GM23248 (cell line): Measurements from ENCODE around the gene ST3GAL6. TPM values are rescaled to one million over a fixed set of nuclear protein-coding genes. Genes with fewer than 3 reads are reported as not detected.

Source experiments
- DNase-seq: peaks from one replicate; pipeline ENCODE4 v3.0.0-alpha.2; 2015
- H2AFZ ChIP-seq: fragments of 200-600 bp; sonication (generic); 2 replicates; pipeline ENCODE4 v1.6.1; 2016; ENCODE audit warnings: antibody characterized with exemption
- H3F3A ChIP-seq: fragments of 200-600 bp; sonication (generic); 2 replicates; pipeline ENCODE4 v1.6.1; 2016; ENCODE audit warnings: mild to moderate bottlenecking, antibody characterized with exemption, mixed run types; ENCODE audit not compliant: insufficient read depth
- H3K27ac ChIP-seq: fragments of 200-600 bp; sonication (generic); 2 replicates; pipeline ENCODE4 v1.5.1; 2016; ENCODE audit warnings: mild to moderate bottlenecking
- H3K27me3 ChIP-seq: fragments of 200-600 bp; sonication (generic); replicated peaks from 2 replicates; pipeline ENCODE4 v1.6.1; 2016; ENCODE audit warnings: mild to moderate bottlenecking; ENCODE audit not compliant: insufficient read depth
- H3K36me3 ChIP-seq: fragments of 200-600 bp; sonication (generic); 2 replicates; pipeline ENCODE4 v1.6.1; 2016; ENCODE audit warnings: low read depth, mild to moderate bottlenecking
- H3K4me1 ChIP-seq: fragments of 200-600 bp; sonication (generic); 2 replicates; pipeline ENCODE4 v1.6.1; 2016; ENCODE audit warnings: mild to moderate bottlenecking; ENCODE audit not compliant: insufficient read depth
- H3K4me2 ChIP-seq: fragments of 200-600 bp; sonication (generic); one replicate; pipeline ENCODE4 v1.6.1; 2016; ENCODE audit warnings: mild to moderate bottlenecking; ENCODE audit not compliant: unreplicated experiment
- H3K4me3 ChIP-seq: fragments of 200-600 bp; sonication (generic); 2 replicates; pipeline ENCODE4 v1.5.1; 2016; ENCODE audit warnings: mild to moderate bottlenecking
- H3K79me2 ChIP-seq: fragments of 200-600 bp; sonication (generic); 2 replicates; pipeline ENCODE4 v1.6.1; 2016; ENCODE audit warnings: mild to moderate bottlenecking; ENCODE audit not compliant: insufficient read depth
- H3K9ac ChIP-seq: fragments of 200-600 bp; sonication (generic); 2 replicates; pipeline ENCODE4 v1.6.1; 2016; ENCODE audit warnings: mild to moderate bottlenecking
- H3K9me2 ChIP-seq: fragments of 200-600 bp; sonication (generic); 2 replicates; pipeline ENCODE4 v1.6.1; 2016; ENCODE audit warnings: mixed run types, mild to moderate bottlenecking, moderate library complexity; ENCODE audit not compliant: insufficient read depth
- H3K9me3 ChIP-seq: fragments of 200-600 bp; sonication (generic); one replicate; pipeline ENCODE4 v1.6.1; 2017; ENCODE audit warnings: low read depth
- H4K20me1 ChIP-seq: fragments of 200-600 bp; sonication (generic); 2 replicates; pipeline ENCODE4 v1.6.0; 2016; ENCODE audit not compliant: insufficient read depth
- EZH2 ChIP-seq: fragments of 200-600 bp; sonication (generic); IDR thresholded peaks from 2 replicates; pipeline ENCODE4 v1.6.1; 2018; ENCODE audit warnings: antibody characterized with exemption, mild to moderate bottlenecking; ENCODE audit not compliant: insufficient read depth, poor library complexity, severe bottlenecking
- EZH2phosphoT487 ChIP-seq: fragments of 200-600 bp; sonication (generic); IDR thresholded peaks from 2 replicates; pipeline ENCODE4 v1.6.1; 2018; ENCODE audit warnings: antibody characterized with exemption, moderate library complexity, mild to moderate bottlenecking, low read depth; ENCODE audit not compliant: insufficient read depth
- WGBS, 2 experiments: methylation state at CpG; one replicate each; pipeline ENCODE4 v1.1.6; 2015 to 2017; ENCODE audit warnings: low lambda C conversion rate in 2 of 2, low coverage in 1 of 2; ENCODE audit errors: missing lambda C conversion rate in 2 of 2; 5-methylcytosine and 5-hydroxymethylcytosine counted together
- in situ Hi-C: fragments of 300-500 bp; cut with MboI; formaldehyde crosslinking; loops from 2 replicates; pipeline ENCODE4 v1.15.0; 2020
- polyA plus RNA-seq: library from polyadenylated mRNA; unstranded; fragments of >200 nt; fragmentation: Nextera tagmentation; extraction: Ambion mirVana; gene quantifications from 2 replicates; pipeline ENCODE4 v1.2.1, GENCODE V29; 2016
- total RNA-seq: library from RNA; depleted of rRNA; stranded (reverse); fragments of >200 nt; shearing (Covaris generic); gene quantifications from 2 replicates; pipeline ENCODE4 v1.2.3, GENCODE V29; 2014

ST3GAL6 gene
- total and polyA plus RNA-seq, 2 experiments from 2014 or later, result 1.9 TPM; not detected in 1

DNA sequence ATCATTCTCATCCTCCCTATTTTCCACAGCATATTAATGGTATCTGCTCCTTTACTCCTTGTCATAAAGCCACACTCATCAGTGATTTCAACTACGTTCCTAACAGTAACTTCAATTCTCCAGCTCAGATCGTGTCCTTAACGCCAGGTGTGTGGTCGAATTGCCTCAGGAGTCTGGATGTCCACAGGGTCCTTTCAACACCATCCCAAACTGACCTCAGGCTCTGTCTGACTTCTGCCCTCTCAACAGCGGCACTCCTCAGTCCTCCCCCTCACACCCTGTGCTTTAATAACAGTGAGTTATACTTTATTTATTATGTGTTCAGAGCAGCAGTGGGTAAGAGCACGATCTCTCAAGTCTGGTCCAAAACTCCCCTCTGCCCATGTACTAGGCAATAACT is 42.4 kb downstream of the ST3GAL6 start:
- no peaks in the 10 kb centered on the region for H3K4me1 ChIP-seq
- H3K36me3 ChIP-seq, result peaks cover 77% of the 10 kb centered on the region
- no peaks in the 10 kb centered on the region for H3K9me3 ChIP-seq
- H3K9me2 ChIP-seq, result no peaks in the 10 kb centered on the region
- H3K27ac ChIP-seq, result no peak overlapping the region
- H3K4me3 ChIP-seq, result no peak overlapping the region
- H3K27me3 ChIP-seq, result no peaks in the 10 kb centered on the region
- DNase-seq, result no peak
- in situ Hi-C loops, result no loop called here
- WGBS, 2 experiments, result 90 to 94% methylated on average over 6 of the region's 6 CpGs
- no peaks in the 10 kb centered on the region for H4K20me1 ChIP-seq
- H3K79me2 ChIP-seq, result 0 out of 2 replicates have a peak, but pooled peaks cover 5% of the 10 kb centered on the region
- H3K9ac ChIP-seq, result no peak overlapping the region
- H3K4me2 ChIP-seq, result no peak overlapping the region
- H2AFZ ChIP-seq, result no peak overlapping the region
- TF ChIP-seq EZH2 (no peak), EZH2phosphoT487 (no peak)
- peaks cover 52% of the 10 kb centered on the region for H3F3A ChIP-seq

DNA sequence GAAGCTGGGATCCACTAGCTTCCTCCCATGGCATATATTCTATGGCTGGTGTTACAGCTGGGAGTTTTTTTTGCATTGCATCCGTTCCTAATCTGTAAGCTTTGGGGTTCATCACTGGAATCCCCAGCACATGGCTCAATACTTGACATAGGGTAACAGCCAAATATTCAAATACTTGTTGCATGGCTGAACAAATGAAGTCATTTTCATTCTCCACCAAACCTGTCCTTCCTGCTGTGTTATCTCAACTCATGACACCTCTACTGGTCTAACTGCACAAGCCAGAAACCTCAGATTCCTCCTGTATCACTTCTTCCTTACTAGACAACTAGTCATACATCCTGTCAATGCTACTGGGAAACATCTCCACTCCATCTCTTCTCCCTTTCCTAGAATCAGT is 43.4 kb downstream of the ST3GAL6 start:
- Histone ChIP-seq H3F3A (peaks cover 43% of the 10 kb centered on the region), H3K27ac (0 out of 2 replicates have a peak overlapping the region, but pooled peaks have one; percentile 19), H3K9me3 (no peaks in the 10 kb centered on the region), H3K4me3 (no peak overlapping the region), H3K36me3 (peaks cover 77% of the 10 kb centered on the region), H3K9ac (no peak overlapping the region), H3K4me1 (no peaks in the 10 kb centered on the region), H3K79me2 (peaks cover 5% of the 10 kb centered on the region; the same call in 1 of the 2 replicates), H3K9me2 (no peaks in the 10 kb centered on the region), H2AFZ (no peak overlapping the region), H3K27me3 (no peaks in the 10 kb centered on the region), H4K20me1 (no peaks in the 10 kb centered on the region), H3K4me2 (no peak overlapping the region)
- DNase-seq, result no peak
- TF ChIP-seq EZH2 (no peak), EZH2phosphoT487 (no peak)
- 100% methylated on average over 1 of the region's 1 CpG for WGBS, 2 experiments
- in situ Hi-C loops, result no loop called here

DNA sequence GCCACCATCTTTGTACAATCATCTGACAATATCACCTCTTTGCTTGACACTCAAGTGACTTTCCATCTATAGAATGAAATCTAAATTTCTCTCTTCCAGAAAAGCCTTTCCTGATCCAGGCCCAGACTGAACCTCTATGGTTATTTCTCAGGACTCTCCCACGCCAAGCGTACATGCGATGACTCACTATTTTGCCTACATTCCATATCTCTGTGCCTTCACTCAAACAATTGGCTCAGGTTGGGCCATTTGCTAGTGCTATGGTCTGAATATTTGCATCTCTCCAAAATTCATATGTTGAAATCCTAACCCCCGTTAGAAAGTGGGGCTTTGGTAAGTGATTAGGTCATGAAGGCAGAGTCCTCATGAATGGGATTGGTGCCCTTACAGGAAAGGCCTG is 43.9 kb downstream of the ST3GAL6 start:
- 98 to 99% methylated on average over 4 of the region's 4 CpGs for WGBS, 2 experiments
- Histone ChIP-seq H3K9me2 (no peaks in the 10 kb centered on the region), H3K4me1 (no peaks in the 10 kb centered on the region), H2AFZ (no peak overlapping the region), H3K27ac (0 out of 2 replicates have a peak overlapping the region, but pooled peaks have one; percentile 19), H3K36me3 (peaks cover 78% of the 10 kb centered on the region), H3K9me3 (no peaks in the 10 kb centered on the region), H3K27me3 (no peaks in the 10 kb centered on the region), H3K4me2 (no peak overlapping the region), H4K20me1 (no peaks in the 10 kb centered on the region), H3F3A (peaks cover 41% of the 10 kb centered on the region), H3K4me3 (no peak overlapping the region), H3K79me2 (peaks cover 9% of the 10 kb centered on the region), H3K9ac (no peak overlapping the region)
- TF ChIP-seq EZH2phosphoT487 (no peak), EZH2 (no peak)
- DNase-seq, result no peak
- in situ Hi-C loops, result no loop called here

DNA sequence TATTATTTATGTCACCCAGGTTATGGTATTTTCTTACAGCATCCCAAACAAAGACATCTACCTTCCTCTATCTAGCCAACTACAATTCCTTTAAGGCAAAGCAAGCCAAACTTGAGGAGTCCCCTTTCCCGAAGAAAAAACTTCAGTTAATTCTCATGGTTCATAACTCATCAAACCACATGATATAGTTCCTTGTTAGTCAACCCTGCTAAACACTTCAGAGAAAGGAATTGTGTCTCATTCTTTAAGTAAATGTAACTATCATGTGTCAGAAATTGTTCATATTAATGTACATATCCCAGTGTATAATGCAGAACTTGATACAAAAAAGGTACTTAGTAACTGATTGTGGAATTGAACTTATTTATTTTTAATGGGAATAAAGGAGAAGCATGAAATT is 44.4 kb downstream of the ST3GAL6 start:
- Histone ChIP-seq H3K79me2 (peaks cover 13% of the 10 kb centered on the region), H2AFZ (no peak overlapping the region), H3K36me3 (peaks cover 83% of the 10 kb centered on the region), H3K4me1 (no peaks in the 10 kb centered on the region), H3K4me2 (no peak overlapping the region), H3K4me3 (no peak overlapping the region), H3K27ac (peak overlapping the region; percentile 11; the same call in 1 of the 2 replicates), H3K27me3 (no peaks in the 10 kb centered on the region), H3K9me3 (no peaks in the 10 kb centered on the region), H3K9me2 (no peaks in the 10 kb centered on the region), H3F3A (peaks cover 41% of the 10 kb centered on the region), H4K20me1 (no peaks in the 10 kb centered on the region), H3K9ac (no peak overlapping the region)
- DNase-seq, result no peak
- WGBS, 2 experiments, result 94 to 100% methylated on average over 1 of the region's 1 CpG
- in situ Hi-C loops, result no loop called here
- TF ChIP-seq EZH2 (no peak), EZH2phosphoT487 (no peak)

DNA sequence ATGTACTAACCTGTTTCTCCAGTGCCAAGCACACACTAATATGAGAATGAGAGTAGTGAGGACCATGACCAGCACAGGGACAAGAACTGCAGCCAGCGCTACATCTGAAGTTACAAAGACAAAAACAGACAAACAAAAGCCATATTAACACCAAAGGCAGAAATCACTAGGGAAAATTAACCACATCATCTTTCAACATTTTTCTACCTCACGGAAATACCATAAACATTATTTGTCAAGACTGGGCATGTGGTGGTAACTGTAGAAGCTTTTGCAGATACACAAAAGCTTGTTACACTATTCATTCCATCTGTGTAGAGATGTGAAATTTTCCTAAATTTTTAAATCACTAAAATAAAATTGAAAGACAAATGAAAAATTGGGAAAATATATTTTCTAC is 44.9 kb downstream of the ST3GAL6 start:
- Histone ChIP-seq H3K4me1 (no peaks in the 10 kb centered on the region), H3K4me2 (no peak overlapping the region), H3K27me3 (no peaks in the 10 kb centered on the region), H3K9ac (no peak overlapping the region), H2AFZ (no peak overlapping the region), H3K4me3 (no peak overlapping the region), H3K9me2 (no peaks in the 10 kb centered on the region), H3K27ac (peak overlapping the region; percentile 11; the same call in 1 of the 2 replicates), H3K36me3 (peaks cover 84% of the 10 kb centered on the region), H4K20me1 (no peaks in the 10 kb centered on the region), H3F3A (peaks cover 41% of the 10 kb centered on the region), H3K9me3 (no peaks in the 10 kb centered on the region), H3K79me2 (peaks cover 13% of the 10 kb centered on the region)
- in situ Hi-C loops, result no loop called here
- 95 to 96% methylated on average over 2 of the region's 2 CpGs for WGBS, 2 experiments
- TF ChIP-seq EZH2phosphoT487, result no peak
- TF ChIP-seq EZH2, result no peak
- no peak for DNase-seq
